Tibial nerve (tissue), 4 donors: Measurements from ENCODE around the gene DAPK1.

Experiments used
- CTCF ChIP-seq, 5 experiments: fragments of 200-600 bp in 3 of 5; fragments of 450-650 bp in 2 of 5; sonication (generic) in 3 of 5; IDR thresholded peaks; one replicate each; pipeline ENCODE4 v1.5.1; 2016 to 2019; ENCODE audit warnings: antibody characterized with exemption in 5 of 5, mild to moderate bottlenecking in 3 of 5, moderate library complexity in 2 of 5
- EP300 ChIP-seq, 2 donors: sonication (generic); formaldehyde crosslinking; IDR thresholded peaks; one replicate each; pipeline ENCODE4 v1.6.1; 2017; ENCODE audit warnings: antibody characterized with exemption in 2 of 2, mild to moderate bottlenecking in 1 of 2
- POLR2A ChIP-seq, 2 donors: fragments of 450-650 bp; IDR thresholded peaks; one replicate each; pipeline ENCODE4 v1.6.1; 2017; ENCODE audit warnings: antibody characterized with exemption in 2 of 2, mild to moderate bottlenecking in 2 of 2, moderate library complexity in 2 of 2

GRCh38 chr9:87515588-87516221, 18.0 kb downstream of the DAPK1 start:
- TF ChIP-seq CTCF (IDR thresholded peaks at IDR 0.05): no peak
- TF ChIP-seq POLR2A (IDR thresholded peaks at IDR 0.05): no peak
- no peak for TF ChIP-seq EP300 (IDR thresholded peaks at IDR 0.05)
